ENCODE results near the gene ECI2.

DNA sequence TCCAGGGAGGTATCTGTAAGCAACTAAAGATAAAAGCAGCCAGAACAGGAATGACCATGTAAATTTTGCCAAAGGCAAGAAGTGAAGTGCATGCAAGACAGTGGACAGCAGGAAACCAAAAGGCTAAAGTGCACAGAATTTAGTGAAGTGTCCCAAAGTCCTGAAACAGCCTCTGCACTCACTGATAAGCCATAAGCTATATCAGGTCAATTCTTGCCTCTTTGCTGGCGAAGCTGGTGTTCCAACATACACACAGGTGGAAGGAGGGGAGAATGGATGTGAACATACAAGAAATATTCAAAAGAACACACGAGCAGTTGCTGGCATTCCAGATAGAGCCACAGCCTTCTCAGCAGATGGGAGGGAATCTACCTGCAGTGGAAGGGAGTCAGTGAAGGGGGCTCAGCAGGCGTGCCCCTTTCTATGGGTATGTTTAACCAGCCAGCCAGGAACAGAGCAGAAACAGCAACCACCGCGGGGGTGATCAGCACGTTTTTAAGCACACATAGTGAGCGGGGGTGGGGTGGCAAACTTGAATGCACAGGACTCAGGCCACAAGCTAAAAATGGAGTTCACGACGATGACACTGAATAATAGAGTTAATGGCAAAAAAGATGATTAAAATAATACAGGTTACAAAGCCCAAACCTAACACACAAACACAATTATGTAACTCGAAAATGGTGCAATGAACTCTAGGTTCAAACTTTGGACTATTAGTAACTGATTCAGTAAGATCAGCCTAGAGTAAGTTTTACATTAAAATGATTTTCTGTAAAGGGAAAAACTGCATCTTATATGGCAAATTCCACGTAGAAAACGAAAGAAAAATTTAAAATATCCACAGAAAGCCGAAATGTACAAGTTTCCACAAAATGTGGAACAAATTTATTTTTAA lies 1.2 kb downstream of the ECI2 start:
- TF ChIP-seq HMGXB4 (CRISPR knock-in tag; IDR thresholded peaks at IDR 0.05; ENCODE audit: borderline replicate concordance) (no peak), REST (IDR thresholded peaks at IDR 0.05) (no peak), POLR2A (IDR thresholded peaks at IDR 0.05; ENCODE audit: low read length) (no peak), CHD2 (IDR thresholded peaks at IDR 0.05; ENCODE audit: low read length, partially characterized antibody) (no peak), EP300 (IDR thresholded peaks at IDR 0.05) (no peak), SMC3 (IDR thresholded peaks at IDR 0.05) (no peak), HOXB13 (CRISPR knock-in tag; IDR thresholded peaks at IDR 0.05; ENCODE audit: low read depth) (no peak), JUN (IDR thresholded peaks at IDR 0.05) (no peak), BHLHE40 (IDR thresholded peaks at IDR 0.05; ENCODE audit: low read depth, low read length) (no peak), CEBPB (IDR thresholded peaks at IDR 0.05) (no peak)
- TF ChIP-seq, protein P1, sequence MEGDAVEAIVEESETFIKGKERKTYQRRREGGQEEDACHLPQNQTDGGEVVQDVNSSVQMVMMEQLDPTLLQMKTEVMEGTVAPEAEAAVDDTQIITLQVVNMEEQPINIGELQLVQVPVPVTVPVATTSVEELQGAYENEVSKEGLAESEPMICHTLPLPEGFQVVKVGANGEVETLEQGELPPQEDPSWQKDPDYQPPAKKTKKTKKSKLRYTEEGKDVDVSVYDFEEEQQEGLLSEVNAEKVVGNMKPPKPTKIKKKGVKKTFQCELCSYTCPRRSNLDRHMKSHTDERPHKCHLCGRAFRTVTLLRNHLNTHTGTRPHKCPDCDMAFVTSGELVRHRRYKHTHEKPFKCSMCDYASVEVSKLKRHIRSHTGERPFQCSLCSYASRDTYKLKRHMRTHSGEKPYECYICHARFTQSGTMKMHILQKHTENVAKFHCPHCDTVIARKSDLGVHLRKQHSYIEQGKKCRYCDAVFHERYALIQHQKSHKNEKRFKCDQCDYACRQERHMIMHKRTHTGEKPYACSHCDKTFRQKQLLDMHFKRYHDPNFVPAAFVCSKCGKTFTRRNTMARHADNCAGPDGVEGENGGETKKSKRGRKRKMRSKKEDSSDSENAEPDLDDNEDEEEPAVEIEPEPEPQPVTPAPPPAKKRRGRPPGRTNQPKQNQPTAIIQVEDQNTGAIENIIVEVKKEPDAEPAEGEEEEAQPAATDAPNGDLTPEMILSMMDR (IDR thresholded peaks at IDR 0.05) = no peak

All from A549 (cell line).